Endothelial cell of umbilical vein (primary cell): ENCODE measurements around the gene MAN2A1.

Source experiments
- CTCF ChIP-seq, 2 donors: IDR thresholded peaks; 1 replicate in 1 of 2; 2 replicates in 1 of 2; pipeline ENCODE4 v1.5.1; 2011; ENCODE audit warnings: low read length in 2 of 2, mild to moderate bottlenecking in 2 of 2, moderate library complexity in 2 of 2, control low read depth in 1 of 2, inconsistent platforms in 1 of 2, low read depth in 1 of 2; ENCODE audit not compliant: insufficient read depth in 1 of 2; ENCODE audit errors: extremely low read depth in 1 of 2
- EZH2 ChIP-seq: IDR thresholded peaks from 2 replicates; pipeline ENCODE4 v1.6.1; 2012; ENCODE audit warnings: borderline replicate concordance, low read depth, mild to moderate bottlenecking, moderate library complexity, low read length, inconsistent platforms; ENCODE audit not compliant: severe bottlenecking
- FOS ChIP-seq: IDR thresholded peaks from 2 replicates; pipeline ENCODE4 v1.6.1; 2011; ENCODE audit warnings: mild to moderate bottlenecking, low read length, moderate library complexity, borderline replicate concordance; ENCODE audit not compliant: insufficient read depth
- MYC ChIP-seq: IDR thresholded peaks from one replicate; pipeline ENCODE4 v1.6.1; 2011; ENCODE audit warnings: mild to moderate bottlenecking, low read depth, low read length
- POLR2A ChIP-seq: IDR thresholded peaks from 2 replicates; pipeline ENCODE4 v1.6.1; 2012; ENCODE audit warnings: low read depth, mild to moderate bottlenecking, control low read depth, low read length
- POLR2AphosphoS5 ChIP-seq: IDR thresholded peaks from 2 replicates; pipeline ENCODE4 v1.6.1; 2012; ENCODE audit warnings: low read depth, mild to moderate bottlenecking, control low read depth, low read length, moderate library complexity; ENCODE audit not compliant: insufficient read depth
- TF ChIP-seq, protein P1 (sequence below): IDR thresholded peaks from 2 replicates; pipeline ENCODE4 v1.6.1; 2011; ENCODE audit not compliant: insufficient read depth, insufficient read length

- TF ChIP-seq EZH2 (no peak), POLR2A (no peak), CTCF (IDR thresholded peaks at IDR 0.05; ENCODE audit: extremely low read depth in 1 of 2, insufficient read depth in 1 of 2, low read depth in 1 of 2, low read length in 2 of 2) (no peak), POLR2AphosphoS5 (no peak), MYC (no peak), FOS (no peak)
- TF ChIP-seq, protein P1, sequence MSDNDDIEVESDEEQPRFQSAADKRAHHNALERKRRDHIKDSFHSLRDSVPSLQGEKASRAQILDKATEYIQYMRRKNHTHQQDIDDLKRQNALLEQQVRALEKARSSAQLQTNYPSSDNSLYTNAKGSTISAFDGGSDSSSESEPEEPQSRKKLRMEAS, result no peak
Observed at GRCh38 chr5:109753279-109753678, 63.6 kb downstream of the MAN2A1 start.
